ENCODE results near the gene PIK3R3.

The PIK3R3 gene

GRCh38 chr1:46132529-46133180, at the start of gene PIK3R3:
TSS of gene PIK3R3 (minus strand) at chr1:46132629. CDS start at chr1:46131952, 677 bp downstream.
- peak; percentile 98 for DNase-seq

DNA sequence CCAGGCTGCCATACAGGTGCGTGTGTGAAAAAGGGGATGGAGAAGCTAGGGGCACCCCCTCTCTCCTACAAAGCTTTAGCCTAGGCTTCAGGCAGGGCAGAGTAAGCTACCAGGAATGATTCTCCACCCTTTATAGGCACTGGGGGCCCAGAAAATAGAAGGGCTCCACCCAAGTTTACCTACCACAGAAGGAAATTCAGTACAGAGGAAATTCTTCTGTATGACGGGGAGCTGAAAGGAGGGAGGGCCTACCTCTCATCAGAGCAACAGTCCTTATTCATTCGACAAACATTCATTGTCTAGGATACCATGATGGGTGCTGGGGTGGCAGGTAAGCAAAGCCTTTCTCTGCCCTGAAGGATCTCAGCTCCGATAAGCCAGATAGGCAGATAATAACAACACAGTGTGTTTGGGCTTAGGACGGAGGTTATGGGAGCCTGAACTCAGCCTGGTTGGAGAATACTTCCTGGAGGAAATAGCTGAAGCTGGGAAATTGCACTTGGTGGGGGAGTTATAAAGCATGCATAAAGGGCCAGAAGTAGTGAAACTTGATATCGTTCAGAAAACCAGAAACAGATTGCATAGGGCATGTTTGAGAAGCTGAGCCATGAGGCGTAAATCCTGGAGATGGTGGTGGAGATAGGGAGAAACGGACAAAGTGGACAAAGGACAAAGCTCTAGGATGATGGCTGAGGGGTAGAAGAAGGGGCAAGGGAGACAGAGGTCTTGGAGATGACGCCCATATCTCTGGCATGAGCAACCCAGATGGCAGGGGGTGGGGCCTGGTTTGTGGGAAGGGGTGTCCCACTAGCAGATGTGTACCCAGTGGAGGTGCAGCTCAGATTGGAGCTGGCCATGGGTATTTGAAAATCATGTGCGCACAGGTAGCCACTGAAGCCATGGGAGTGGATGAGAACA, 49.2 kb upstream of the PIK3R3 start:
- DNase-seq: no peak

DNA sequence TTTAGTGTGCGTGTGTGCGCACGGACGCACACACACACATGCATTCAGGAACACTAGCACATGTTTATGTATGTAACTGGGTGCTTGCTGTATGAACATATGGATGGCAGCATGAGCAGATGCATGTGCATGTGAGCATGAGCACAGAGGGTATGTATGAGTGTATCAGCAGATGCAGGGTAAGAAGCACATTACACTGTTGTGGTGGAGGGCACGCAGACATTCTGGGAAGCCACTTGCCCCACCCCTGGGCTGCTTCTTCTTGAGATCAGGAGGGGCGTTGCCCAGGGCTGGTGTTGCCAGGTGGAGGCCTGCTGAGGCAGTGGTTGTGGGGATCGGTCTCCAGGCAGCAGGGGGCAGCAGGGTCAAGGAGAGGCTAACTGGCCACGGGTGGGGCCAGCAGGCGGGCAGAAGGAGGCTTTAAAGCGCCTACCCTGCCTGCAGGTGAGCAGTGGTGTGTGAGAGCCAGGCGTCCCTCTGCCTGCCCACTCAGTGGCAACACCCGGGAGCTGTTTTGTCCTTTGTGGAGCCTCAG, 47.7 kb upstream of the PIK3R3 start:
- peak; percentile 26 for DNase-seq

GRCh38 chr1:46179138-46180081, 47.0 kb upstream of the PIK3R3 start:
- DNase-seq: peak; percentile 83

DNA sequence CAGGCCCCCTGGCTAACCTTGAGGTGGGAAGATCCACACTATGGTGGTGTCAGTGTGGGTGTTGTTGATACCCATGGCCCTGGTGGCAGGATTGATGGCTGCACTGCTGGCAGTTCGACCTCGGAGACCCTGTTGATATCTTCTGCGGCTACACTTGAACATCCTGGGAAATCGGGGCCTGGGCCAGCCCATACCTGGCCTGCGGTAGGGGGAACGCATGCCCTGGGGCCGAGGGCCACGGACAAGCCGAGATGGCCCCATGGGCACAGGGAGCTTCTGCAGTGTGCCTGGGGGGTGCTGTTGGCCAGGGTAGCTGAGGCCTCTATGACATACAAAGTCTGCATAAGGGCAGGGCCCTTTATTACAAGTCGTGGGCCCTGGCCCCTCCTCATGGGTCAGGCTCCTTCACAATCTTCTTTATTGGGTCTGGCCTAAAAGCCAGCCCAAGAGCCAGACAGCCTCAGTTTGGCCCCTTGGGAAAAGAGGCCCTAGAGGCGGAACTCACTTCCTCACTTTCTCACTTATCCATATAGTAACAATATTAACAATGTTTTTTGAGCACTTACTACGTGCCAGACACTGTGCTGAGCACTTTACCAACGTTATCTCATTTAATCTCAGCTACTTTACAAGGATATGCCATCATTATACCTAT, 43.9 kb upstream of the PIK3R3 start, which contains the start of gene P3R3URF:
Gene P3R3URF, minus strand, starts transcription at position 278 of the 655 bp plus-strand sequence. Its CDS starts 17 bp downstream, at position 261.
- no peak for DNase-seq

DNA sequence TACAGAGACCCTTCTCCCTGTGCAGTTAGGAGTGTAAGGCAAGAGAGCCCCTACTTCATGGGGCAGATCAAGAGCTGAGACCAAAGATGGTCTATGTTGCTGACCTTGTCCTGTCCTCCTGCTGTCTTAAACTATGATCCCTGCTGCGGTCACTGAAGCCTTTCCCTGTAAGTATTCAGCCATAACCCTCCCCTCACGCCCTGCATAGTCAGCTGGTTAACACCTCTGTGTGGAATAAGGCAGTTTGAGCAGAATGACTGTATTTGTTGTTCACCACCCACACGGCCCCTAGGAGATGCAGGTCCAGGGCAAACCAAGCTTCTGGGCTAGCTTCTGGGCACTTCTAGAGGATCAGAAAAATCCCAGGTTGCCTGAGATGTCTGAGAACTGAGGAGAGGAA, 42.8 kb upstream of the PIK3R3 start:
- no peak for DNase-seq

DNA sequence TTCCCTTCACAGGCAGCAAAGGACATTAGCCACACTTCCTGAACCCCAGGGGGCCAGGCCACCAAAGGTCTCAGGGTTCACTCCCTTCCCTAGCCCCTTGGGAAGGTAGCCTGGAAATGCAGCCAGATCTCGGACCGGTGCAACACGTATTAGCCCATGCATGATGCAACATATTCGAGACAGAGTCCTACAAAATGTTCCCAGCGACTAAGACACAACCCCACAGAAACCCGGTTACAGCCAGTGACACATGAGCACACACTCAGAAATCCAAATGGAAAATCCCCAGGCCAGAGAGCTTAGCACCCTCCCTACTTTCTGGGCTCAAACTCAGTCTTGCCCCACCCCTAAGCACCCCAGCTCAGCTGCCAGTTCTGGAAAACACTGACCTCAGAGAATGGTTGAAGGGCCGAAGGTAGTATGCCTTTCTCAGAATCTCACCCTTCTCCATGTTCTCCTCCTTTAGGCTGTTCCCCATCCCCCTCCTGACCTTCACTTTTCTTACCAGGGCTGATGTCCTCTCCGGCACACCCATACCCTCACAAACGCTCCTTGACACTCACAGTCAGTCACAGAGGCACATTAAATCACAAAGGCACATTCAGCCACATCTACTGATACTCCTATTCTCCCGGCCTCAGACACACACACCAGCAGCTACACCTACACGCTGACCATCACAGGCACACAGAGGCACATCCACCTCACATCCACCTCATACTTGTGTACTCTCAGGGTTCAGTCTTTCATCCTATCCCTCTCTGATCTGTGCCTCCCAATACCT, 42.2 kb upstream of the PIK3R3 start, which contains the start of gene TSPAN1:
Gene TSPAN1, plus strand, starts transcription at position 640 of the 784 bp plus-strand sequence. CDS start 6,021 bp downstream, outside the sequence.
- no peak for DNase-seq

GRCh38 chr1:46173361-46173856, 41.0 kb upstream of the PIK3R3 start:
- no peak for DNase-seq

- DNase-seq: no peak
Measured at GRCh38 chr1:46172321-46172720, 39.9 kb upstream of the PIK3R3 start.

DNA sequence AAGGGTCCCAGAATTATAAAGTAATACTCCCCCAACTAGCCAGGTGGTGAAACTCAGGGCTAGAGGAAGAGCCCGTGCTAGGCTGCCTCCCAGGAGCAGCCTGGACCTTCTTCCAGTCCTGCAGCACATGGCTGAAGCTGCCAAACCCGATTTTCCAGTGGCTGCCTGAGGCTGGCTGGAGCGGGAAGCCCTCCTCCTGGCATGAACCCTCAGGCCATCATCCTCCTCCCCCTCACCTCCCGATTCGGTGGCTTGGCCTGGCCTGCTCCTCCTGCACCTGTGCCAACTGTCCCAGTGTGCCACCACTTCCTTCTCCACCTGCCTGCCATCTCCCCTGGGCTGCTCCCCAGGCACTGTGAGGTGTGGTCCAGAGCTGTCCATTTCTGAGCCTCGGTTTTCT, 39.4 kb upstream of the PIK3R3 start:
- DNase-seq: no peak

GRCh38 chr1:46171351-46171750, 38.9 kb upstream of the PIK3R3 start:
- DNase-seq: no peak

- no peak for DNase-seq
Measured at GRCh38 chr1:46169811-46170454, 37.5 kb upstream of the PIK3R3 start.

DNA sequence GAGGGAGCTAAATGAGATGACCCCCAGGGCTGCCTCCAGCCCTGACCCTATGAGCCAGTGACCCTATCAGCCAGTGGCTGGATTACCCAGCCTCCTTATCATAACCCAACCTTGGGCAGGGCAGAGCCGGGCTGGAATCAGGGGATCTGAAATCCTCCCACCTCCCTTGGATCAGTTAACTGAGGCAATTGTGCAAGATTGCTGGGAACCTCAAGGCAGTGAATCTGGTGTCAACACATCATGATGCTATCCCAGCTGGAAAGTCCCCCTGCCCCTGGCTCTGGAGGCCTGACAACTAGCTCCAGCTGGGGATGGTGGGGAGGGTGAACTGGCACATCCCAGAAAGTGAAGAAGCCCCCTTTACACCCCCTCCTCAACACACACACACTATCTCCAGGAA, 36.0 kb upstream of the PIK3R3 start:
- no peak for DNase-seq

DNA sequence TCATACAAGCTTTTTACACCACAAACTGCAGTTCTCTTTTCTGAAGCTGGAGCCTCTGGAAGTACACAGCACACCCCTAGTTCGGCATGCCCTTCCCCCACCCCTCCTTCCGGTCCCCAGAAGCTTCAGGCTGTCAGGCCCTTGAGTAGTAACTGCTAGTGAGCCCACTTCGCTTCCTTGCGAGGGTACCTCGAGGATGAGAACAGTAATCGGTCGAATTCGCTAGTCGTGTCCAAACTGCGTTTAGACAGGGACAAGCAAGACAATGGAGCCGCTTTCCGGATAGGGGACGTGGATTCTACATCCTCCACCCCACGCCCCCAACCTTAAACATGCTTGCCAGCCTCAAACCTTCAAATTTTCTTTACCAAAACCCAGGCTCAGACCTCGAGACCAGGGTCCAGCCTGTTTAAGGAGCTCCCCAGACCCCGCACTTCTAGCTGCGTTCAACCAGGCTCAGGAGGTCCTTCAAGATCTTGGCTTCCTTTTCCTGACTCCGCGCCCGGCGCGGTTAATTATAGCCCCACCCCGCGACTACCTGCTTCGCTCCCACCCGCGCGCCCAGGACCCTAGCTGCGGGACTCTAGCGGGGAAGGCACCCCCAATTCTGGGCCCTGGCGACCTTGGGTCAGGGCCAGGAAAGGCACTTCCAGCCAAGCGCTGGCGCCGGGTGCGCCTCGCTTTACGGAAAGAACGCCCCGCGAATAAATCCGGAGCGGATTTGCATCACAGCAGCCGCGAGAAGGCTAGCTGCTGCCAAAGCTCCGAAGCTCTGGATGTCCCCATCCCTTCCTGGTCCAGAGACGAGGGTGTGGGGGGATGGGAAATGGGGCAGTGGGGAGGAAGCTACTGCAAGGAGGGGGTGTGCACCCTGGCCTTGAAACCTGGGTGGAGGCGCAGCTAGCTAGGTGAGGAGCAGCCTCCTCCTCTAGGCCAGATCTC, 34.4 kb upstream of the PIK3R3 start:
- DNase-seq: no peak

GRCh38 chr1:46160212-46160611, 27.8 kb upstream of the PIK3R3 start:
- DNase-seq: no peak

DNA sequence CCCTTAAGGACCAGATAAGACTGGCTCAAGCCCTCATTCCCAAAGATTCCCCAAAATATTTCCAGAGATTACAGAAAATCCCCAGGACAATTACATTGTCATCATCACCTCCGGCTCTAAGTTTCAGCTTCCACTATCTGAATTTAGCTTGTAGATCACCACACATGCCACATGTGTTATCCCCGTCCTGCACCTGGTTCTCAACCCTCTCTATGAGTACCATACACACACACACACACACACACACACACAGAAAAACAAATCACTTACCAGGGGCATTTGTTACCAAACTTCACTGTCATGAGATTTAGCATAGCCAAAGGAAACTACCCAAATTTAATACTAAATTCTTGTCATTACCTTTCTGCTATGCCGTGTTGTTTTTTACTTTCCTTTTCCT, 27.1 kb upstream of the PIK3R3 start:
- no peak for DNase-seq

DNA sequence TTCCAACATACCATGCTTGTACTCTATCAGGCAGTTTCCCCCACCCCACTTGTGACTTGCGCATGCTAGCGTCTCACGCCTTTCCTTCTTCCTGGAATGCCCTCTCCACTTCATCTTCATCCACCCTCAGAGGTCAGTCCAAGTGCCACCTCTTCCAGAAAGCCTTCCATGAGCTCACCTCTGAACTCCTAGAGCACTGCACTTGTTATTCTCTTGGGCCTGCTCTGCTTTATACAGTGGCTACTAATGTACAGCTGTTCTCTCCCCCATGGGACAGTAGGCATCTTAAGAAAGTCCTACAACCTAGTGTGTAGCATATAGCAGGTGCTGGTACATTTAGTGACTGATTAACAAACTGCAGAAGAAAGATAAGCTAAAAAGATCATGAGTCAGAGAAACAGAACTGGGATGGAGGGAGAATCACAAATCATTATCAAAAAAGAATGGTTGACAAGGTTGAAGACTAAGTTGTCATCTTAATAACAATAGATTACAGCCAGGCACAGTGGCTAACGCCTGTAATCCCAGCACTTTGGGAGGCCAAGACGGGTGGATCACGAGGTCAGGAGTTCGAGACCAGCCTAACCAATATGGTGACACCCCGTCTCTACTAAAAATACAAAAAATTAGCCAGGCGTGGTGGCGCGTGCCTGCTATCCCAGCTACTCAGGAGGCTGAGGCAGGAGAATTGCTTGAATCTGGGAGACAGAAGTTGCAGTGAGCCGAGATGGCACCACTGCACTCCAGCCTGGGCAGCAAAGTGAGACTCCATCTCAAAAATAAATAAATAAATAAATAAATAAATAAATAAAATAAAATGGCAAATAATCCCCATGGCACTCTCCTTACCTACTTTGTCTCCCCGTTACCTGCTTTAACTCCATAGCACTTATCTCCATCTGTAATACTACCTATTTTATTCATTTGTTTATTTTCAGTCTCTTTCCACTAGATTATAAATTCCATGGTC, 26.2 kb upstream of the PIK3R3 start:
- DNase-seq: no peak

GRCh38 chr1:46157916-46158311, 25.5 kb upstream of the PIK3R3 start:
- no peak for DNase-seq

All from NCI-H1436 (cell line).